Ovary (tissue), 3 donors: ENCODE results near the gene ZBTB25.

ENCODE experiments used
- EP300 ChIP-seq: sonication (generic); formaldehyde crosslinking; IDR thresholded peaks from one replicate; pipeline ENCODE4 v1.6.1; 2017; ENCODE audit warnings: antibody characterized with exemption
- TF ChIP-seq, protein P1 (sequence below), 3 donors: fragments of 450-650 bp in 2 of 3; fragments of 200-600 bp in 1 of 3; IDR thresholded peaks; one replicate each; pipeline versions ENCODE4 v1.5.1 to v1.8.0; 2016 to 2022; ENCODE audit warnings: antibody characterized with exemption in 3 of 3, mild to moderate bottlenecking in 1 of 3
- donor health status: DM: no; HTN: no; CAD: no.

DNA sequence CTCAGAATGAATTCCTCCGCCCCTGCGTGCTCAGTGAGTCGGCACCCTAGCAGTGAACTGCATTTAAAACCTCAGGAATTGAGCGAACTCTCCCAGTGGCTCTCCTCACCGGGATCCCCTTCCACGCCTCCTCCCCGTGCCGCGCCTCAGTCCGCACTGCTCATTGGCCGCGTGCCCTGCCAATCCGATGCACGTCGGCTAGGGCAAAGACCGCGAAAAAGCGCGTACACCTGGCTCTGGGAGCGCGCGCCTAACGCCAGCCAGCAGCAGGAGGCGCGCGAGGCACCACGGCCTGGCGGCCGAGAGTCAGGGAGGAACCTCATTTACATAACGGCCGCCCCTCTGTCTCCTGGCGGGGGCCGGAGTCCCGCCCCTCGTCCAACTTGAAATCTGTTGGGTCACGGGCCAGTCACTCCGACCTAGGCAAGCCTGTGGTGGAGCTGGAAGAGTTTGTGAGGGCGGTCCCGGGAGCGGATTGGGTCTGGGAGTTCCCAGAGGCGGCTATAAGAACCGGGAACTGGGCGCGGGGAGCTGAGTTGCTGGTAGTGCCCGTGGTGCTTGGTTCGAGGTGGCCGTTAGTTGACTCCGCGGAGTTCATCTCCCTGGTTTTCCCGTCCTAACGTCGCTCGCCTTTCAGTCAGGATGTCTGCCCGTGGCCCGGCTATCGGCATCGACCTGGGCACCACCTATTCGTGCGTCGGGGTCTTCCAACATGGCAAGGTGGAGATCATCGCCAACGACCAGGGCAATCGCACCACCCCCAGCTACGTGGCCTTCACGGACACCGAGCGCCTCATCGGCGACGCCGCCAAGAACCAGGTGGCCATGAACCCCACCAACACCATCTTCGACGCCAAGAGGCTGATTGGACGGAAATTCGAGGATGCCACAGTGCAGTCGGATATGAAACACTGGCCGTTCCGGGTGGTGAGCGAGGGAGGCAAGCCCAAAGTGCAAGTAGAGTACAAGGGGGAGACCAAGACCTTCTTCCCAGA is 36.9 kb upstream of the ZBTB25 start, which contains the start of gene HSPA2:
- TF ChIP-seq, protein P1, sequence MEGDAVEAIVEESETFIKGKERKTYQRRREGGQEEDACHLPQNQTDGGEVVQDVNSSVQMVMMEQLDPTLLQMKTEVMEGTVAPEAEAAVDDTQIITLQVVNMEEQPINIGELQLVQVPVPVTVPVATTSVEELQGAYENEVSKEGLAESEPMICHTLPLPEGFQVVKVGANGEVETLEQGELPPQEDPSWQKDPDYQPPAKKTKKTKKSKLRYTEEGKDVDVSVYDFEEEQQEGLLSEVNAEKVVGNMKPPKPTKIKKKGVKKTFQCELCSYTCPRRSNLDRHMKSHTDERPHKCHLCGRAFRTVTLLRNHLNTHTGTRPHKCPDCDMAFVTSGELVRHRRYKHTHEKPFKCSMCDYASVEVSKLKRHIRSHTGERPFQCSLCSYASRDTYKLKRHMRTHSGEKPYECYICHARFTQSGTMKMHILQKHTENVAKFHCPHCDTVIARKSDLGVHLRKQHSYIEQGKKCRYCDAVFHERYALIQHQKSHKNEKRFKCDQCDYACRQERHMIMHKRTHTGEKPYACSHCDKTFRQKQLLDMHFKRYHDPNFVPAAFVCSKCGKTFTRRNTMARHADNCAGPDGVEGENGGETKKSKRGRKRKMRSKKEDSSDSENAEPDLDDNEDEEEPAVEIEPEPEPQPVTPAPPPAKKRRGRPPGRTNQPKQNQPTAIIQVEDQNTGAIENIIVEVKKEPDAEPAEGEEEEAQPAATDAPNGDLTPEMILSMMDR (IDR thresholded peaks at IDR 0.05) = peak; percentile 73 to 93 (median 85)
- no peak for TF ChIP-seq EP300
